ENCODE data around the gene CNOT6.

CNOT6 gene

GRCh38 chr5:180601591-180602480, 107.7 kb downstream of the CNOT6 start:
- no peak for DNase-seq (ENCODE audit: low read depth)

DNA sequence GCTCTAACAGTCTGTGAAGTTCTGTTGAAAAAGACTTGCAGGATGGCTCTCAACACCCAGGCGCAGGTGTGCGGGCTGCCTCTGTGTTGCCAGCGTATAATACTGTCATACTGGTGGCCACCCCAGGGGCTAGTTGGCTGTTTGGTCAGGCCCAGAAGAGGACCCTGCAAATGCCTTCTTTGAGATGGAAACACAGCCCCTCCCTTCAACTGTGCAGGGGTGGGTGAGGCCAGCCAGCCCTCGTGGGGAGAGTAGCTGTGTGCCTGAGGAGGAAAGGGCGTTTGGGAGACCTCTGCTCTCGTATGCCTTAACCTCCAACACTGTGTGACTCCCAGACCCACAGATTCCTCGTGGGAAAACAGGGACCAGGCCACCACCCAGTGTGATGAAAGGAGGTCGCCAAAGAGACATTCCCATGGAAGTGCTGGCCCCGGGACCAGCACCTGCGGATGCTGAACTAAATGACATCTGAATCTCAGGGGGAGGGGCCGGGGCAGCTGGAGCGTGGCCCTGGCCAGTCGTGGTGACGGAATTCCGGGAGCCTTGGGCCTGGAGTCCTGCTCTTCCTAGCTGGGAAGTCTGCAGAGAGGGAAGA, 108.4 kb downstream of the CNOT6 start:
- DNase-seq (ENCODE audit: low read depth), result no peak

GRCh38 chr5:180603076-180603594, 109.0 kb downstream of the CNOT6 start:
- DNase-seq (ENCODE audit: low read depth), result no peak

DNA sequence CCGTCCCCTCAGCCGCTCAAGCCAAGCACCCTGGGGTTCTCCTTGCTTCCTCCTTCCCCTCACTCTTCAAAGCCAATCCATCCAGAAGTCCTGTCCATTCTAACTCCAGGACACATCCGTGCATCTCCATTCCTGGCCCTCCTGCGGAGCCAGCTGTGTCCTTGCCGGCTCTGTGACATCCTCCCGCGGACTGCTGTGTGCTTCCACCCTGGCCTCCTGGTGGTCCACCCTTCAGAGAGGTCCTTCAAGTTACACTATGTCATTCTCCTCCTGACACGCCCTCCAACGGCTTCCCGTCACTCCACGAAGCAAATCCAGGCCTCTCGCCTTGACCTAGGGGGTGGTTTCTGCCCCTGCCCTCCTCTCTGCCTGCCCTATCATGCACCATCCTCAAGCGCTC, 110.1 kb downstream of the CNOT6 start:
- DNase-seq (ENCODE audit: low read depth), result no peak

- DNase-seq (ENCODE audit: low read depth), result peak; percentile 45
Measured at GRCh38 chr5:180605554-180606214, 111.5 kb downstream of the CNOT6 start.

DNA sequence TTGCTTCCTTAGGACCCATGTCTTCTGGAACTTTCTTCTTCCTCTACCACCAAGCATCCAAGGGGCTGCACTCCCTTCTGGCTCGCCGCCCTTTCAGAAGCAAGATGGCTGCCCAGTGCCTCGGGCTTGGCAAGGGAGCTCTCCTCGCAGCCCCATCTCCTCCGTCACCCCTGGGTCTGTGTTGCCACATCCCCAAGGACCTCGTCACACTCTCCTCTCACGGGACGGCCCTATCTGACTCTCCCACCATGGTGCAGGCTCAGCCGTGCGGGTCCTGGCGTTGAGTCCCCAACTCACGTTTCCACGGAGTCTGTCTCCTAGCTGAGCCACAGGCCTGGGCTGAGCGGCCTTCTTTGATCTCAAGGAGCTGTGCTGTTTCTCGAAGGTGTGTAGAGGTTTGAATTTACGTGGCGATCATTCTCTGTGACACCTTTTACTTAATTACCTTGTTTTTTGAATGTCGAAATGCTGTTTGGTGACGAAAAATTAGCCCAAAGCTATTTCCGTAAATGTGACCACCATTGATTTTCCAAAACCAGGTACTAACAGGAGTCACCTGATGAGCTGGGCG, 112.1 kb downstream of the CNOT6 start:
- no peak for DNase-seq (ENCODE audit: low read depth)

DNA sequence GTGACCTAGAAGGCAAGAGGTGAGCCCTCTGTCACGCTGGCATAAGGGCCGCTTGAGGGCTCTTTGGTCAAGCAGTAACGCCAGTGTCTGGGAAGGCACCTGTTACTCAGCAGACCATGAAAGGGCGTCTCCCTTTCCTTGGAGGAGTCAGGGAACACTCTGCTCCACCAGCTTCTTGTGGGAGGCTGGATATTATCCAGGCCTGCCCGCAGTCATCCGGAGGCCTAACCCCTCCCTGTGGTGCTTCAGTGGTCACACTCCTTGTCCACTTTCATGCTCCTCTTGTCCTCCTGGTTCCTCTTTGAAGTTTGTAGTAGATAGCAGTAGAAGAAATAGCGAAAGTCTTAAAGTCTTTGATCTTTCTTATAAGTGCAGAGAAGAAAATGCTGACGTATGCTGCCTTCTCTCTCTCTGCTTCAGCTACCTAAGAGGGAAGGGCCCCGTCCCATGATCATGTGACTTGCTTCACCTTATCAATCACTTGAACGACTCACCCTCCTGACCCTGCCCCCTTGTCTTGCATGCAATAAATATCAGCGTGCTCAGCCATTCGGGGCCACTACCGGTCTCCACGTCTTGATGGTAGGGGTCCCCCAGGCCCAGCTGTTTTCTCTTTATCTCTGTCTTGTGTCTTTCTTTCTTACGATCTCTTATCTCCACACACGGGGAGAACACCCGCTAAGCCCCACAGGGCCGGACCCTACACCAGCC, 113.8 kb downstream of the CNOT6 start:
- no peak for DNase-seq (ENCODE audit: low read depth)

DNA sequence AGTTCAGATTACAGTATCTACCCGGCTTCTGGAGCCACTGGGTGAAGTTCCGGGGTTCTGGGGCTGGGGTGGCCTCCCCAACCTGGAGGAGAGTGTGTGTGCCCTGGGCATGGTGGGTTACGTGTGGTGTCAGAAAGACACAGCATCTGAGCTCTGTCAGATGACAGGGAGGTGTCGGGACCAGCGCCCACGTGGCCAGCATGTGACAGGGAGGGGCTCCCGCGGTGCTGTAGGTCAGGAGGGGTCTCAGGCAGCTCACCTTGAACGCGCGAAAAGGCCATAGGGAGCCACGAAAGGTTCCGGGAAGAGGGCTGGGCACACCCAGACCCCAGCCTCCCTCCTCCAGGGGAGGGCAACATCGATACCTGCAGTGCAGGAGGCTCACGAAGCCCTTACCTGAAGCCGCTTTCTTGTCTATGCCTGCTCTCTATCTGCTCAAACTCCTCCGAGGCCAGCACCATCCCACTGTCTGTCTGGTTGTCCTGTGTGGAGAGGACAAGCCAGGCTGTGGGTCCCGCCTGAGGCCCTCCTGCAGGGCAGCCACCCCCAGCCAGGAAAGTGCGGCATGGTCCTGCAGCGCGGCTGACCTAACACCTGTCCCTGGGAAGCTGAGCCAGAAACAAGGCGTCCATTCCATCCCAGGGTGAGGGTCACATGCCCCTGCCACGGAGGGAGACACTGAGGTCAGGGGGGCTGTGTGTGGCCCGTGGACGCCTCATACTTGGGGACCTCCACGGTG, 114.6 kb downstream of the CNOT6 start:
- no peak for DNase-seq (ENCODE audit: low read depth)

GRCh38 chr5:180609386-180609785, 115.2 kb downstream of the CNOT6 start:
- no peak for DNase-seq (ENCODE audit: low read depth)

DNA sequence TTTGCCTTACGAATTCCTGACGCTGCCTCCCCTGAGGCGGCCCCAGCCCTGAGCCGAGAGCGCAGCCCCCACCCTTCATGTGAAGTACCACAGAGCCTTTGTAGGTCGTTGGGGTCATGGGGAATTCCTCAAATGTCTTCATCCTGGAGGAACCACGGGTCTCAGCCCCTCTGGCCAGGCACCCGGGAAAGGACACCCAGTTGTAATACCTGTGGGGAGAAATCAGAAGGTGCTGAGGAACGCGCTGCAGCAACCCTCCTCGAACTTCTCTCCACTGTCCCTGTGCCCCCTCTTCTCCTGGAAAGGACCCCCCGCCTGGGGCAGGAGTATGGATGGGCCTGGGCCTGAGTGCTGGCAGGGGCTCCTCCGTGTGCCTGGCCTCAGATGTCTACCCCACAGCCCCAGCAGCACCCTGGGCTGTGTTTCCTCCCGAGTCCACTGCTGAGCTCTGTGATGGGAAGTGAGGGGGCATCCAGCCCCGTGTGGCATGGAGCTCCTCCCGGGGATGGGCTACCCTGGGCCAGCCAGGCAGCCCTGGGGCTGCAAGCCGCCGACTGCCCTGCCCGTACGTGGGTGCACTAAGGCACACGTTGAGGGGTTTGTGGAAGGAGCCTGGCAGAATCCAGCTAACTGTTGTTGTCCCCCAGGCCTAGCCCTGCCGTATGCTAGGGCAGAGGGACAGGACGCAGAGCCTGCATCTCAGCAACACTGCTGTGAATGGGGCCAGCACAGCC, 115.8 kb downstream of the CNOT6 start:
- no peak for DNase-seq (ENCODE audit: low read depth)

DNA sequence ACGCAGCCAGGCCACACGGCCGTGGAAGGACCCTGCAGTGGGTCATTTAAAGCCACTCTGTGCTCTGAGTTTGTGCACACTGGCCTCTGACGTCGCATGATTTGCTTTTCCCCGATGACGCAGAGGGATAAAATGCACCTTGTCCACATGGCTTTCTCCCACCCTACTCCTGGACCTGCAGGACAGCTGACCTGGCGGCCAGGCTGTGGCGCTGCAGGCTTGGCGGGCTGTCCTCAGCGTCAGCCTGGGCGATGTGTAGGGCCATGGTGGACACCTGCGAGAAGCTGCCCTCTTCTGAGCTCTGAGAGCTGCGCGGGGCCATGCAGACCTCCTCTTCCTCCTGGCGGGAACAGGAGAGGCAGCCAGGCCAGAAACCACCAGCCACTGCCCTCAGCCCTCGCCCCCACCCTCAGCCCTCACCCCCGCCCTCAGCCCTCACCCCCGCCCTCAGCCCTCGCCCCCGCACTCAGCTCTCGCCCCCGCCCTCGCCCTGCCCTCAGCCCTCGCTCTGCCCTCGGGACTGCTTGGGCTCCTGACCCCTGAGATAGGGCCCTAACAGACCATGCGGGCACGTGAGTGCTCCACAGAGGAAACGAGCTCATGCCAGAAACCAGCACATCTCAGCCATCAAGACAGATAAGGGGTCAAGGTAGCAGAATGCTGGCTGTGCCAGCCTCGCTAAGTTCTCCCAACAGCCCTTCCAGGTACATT, 117.1 kb downstream of the CNOT6 start:
- no peak for DNase-seq (ENCODE audit: low read depth)

DNA sequence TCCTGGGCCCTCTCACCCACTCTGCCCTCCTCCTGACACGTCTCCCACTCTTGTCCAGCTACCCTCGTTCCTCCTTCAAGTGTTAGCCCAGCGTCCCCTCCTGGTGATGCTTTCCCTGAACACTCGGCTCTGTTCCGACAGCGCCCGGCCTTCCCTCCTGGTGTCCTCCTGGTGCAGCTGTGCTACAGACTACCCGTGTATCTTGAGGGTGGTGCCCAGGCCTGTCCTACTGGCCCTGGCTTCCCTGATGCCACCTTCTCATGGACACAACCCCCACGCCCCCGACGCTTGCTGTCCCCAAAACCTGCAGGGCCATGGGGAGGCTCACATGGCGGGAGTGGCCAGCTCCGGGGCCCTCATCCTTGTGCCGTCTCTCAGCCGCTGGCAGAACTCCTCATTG, 118.5 kb downstream of the CNOT6 start:
- DNase-seq (ENCODE audit: low read depth), result no peak

- no peak for DNase-seq (ENCODE audit: low read depth)
Measured at GRCh38 chr5:180613188-180613813, 119.1 kb downstream of the CNOT6 start.

- DNase-seq (ENCODE audit: low read depth), result no peak
Measured at GRCh38 chr5:180613814-180614188, 119.6 kb downstream of the CNOT6 start.

- DNase-seq (ENCODE audit: low read depth), result no peak
Measured at GRCh38 chr5:180618487-180618828, 124.3 kb downstream of the CNOT6 start.

DNA sequence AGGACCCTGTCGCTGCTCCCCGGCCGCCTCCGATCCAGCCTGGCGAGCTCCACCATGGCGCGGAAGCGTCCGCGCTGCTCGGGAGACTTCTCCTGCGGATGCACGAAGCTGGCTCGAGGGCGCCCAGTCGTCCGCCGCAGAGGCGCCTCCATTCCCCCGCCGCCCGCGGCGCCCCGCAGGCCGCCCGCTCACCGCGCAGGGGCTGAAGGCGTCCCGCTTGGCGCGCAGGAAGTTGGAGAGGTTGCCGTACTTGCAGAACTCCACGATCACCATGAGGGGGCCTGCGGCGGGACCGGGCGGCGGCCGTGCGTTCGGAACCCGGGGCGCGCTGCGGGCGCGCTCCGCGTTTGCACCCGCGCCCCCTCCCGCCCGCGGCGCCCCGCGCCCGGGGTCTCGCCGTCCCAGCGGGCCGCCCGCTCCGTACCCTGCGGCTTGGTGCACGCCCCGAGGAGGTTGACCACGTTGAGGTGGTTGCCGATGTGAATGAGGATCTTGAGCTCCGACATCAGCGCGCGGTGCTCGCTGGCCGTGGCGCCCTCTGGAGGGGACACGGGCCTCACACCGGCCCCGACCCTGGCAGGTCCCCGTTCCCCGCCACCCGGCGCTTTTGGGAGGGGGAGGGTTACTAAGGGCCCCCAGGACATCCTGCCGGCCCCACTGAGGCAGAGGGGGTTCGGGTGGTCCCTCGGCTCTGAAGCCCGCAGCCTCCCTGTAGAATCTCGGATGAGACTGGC, 124.8 kb downstream of the CNOT6 start:
- peak; percentile 18 for DNase-seq (ENCODE audit: low read depth)

- DNase-seq (ENCODE audit: low read depth), result no peak
Measured at GRCh38 chr5:180619563-180619915, 125.4 kb downstream of the CNOT6 start.

DNA sequence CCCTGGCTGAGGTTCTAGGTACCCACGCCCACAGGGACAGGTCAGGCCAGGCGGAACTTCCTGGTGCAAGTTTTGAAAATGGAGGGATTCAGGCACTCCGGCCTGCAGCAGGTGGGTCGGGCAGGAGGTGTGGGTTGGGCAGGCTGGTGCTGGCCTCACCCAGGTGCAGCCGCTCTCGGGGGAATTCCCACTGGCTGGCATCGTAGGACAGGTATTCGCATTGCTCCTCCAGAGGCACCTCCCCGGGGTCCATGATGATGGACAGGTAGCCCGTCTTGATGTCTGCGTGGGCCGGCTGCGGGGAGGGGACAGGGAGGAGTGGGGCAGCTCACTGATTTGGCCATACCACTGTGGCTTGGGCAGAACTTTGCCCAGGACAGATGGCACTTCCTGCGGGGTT, 125.8 kb downstream of the CNOT6 start:
- no peak for DNase-seq (ENCODE audit: low read depth)

GRCh38 chr5:180621311-180621710, 127.1 kb downstream of the CNOT6 start:
- no peak for DNase-seq (ENCODE audit: low read depth)
